ENCODE measurements around the gene ZNF774. TPM values are rescaled to one million over a fixed set of nuclear protein-coding genes. Genes with fewer than 3 reads are reported as not detected.

The ZNF774 gene
- total RNA-seq, 4 donors from 2014 or later: 0.66 to 2.9 (median 1.2) TPM

DNA sequence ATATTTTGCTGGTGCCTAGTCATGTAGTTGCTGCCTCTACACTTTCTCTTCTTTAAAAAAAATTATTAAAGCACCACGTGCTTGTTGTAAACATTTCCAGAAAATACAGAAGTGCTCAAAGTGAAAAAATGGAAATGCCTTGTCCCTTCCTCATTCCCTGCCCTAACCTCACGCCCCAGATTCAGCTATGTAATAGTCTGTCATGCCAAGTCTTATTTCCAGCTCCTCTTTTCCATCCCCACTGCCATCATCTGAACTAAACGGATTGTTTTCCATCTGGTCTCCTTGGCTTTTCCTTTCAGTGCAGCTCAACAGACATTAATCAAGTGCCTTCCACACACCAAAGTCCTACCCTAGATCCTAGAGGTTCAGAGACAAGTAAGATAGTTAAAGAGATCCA, 15.5 kb downstream of the ZNF774 start:
- H3K9me3 ChIP-seq: no peaks in the 10 kb centered on the region
- WGBS, 2 donors: 3 to 12% methylated on average over 3 of the region's 3 CpGs
- H3K4me1 ChIP-seq: peaks cover 0 to 20% (median 15%) of the 10 kb centered on the region in 4 donors
- H3K4me3 ChIP-seq: no peak overlapping the region
- peak overlapping the region in 3 of 4 donors; percentile 26 to 75 (median 71) for H3K27ac ChIP-seq
- H3K27me3 ChIP-seq: no peaks in the 10 kb centered on the region
- DNase-seq (ENCODE audit: low spot score in 2 of 2): no peak
- TF ChIP-seq EP300 (IDR thresholded peaks at IDR 0.05): peak in 1 of 2 donors; percentile 53
- TF ChIP-seq, protein P1, sequence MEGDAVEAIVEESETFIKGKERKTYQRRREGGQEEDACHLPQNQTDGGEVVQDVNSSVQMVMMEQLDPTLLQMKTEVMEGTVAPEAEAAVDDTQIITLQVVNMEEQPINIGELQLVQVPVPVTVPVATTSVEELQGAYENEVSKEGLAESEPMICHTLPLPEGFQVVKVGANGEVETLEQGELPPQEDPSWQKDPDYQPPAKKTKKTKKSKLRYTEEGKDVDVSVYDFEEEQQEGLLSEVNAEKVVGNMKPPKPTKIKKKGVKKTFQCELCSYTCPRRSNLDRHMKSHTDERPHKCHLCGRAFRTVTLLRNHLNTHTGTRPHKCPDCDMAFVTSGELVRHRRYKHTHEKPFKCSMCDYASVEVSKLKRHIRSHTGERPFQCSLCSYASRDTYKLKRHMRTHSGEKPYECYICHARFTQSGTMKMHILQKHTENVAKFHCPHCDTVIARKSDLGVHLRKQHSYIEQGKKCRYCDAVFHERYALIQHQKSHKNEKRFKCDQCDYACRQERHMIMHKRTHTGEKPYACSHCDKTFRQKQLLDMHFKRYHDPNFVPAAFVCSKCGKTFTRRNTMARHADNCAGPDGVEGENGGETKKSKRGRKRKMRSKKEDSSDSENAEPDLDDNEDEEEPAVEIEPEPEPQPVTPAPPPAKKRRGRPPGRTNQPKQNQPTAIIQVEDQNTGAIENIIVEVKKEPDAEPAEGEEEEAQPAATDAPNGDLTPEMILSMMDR (IDR thresholded peaks at IDR 0.05): no peak
- H3K36me3 ChIP-seq: no peaks in the 10 kb centered on the region

DNA sequence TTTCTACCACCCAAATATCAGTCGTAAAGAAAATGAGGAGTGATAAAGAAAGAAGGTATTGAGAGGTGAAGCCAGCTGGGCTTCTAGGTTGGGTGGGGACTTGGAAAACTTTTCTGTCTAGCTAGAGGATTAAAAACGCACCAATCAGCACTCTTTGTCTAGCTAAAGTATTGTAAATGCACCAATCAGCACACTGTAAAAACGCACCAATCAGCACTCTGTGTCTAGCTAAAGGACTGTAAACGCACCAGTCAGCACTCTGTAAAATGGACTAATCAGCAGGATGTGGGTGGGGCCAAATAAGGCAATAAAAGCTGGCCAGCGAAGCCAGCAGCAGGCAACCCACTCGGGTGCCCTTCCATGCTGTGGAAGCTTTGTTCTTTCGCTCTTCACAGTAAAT, 23.0 kb downstream of the ZNF774 start:
- H3K36me3 ChIP-seq: no peaks in the 10 kb centered on the region
- no peaks in the 10 kb centered on the region for H3K27me3 ChIP-seq
- no peaks in the 10 kb centered on the region for H3K4me1 ChIP-seq
- no peak overlapping the region for H3K27ac ChIP-seq
- TF ChIP-seq POLR2A (IDR thresholded peaks at IDR 0.05) (no peak), EP300 (IDR thresholded peaks at IDR 0.05) (no peak)
- TF ChIP-seq, protein P1 (IDR thresholded peaks at IDR 0.05): no peak
- H3K9me3 ChIP-seq: peaks cover 0 to 14% (median 0%) of the 10 kb centered on the region in 4 donors
- DNase-seq (ENCODE audit: low spot score in 2 of 2): no peak
- H3K4me3 ChIP-seq: no peak overlapping the region
- WGBS, 2 donors: 93 to 94% methylated on average over 7 of the region's 7 CpGs

DNA sequence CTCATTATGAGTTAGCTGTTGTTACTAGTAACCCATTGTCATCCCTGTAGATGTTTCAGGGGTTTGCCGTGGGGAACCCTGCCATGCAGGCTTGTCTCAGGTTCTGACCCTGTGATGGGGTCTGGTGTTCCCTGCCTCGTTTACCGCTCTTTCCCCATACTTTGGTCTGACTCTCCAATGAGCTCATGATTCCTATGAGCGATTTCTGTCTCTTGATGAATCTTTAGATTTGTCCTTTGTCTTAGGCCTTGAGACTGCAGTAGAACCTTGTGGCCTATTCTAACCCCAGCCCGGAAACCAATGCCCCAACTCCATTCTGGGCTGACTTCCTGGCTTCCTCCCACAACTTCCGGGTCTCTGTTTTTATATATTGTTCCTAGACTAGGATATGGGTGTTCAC, 24.7 kb downstream of the ZNF774 start:
- Histone ChIP-seq H3K9me3 (peaks cover 0 to 15% (median 0%) of the 10 kb centered on the region in 4 donors), H3K4me1 (no peaks in the 10 kb centered on the region), H3K36me3 (no peaks in the 10 kb centered on the region), H3K27ac (no peak overlapping the region), H3K27me3 (no peaks in the 10 kb centered on the region), H3K4me3 (no peak overlapping the region)
- no peak for DNase-seq (ENCODE audit: low spot score in 2 of 2)
- TF ChIP-seq EP300 (IDR thresholded peaks at IDR 0.05): no peak
- TF ChIP-seq, protein P1 (IDR thresholded peaks at IDR 0.05): no peak
- TF ChIP-seq POLR2A (IDR thresholded peaks at IDR 0.05): no peak
- 70% methylated on average over 6 of the region's 6 CpGs for WGBS, 2 donors

DNA sequence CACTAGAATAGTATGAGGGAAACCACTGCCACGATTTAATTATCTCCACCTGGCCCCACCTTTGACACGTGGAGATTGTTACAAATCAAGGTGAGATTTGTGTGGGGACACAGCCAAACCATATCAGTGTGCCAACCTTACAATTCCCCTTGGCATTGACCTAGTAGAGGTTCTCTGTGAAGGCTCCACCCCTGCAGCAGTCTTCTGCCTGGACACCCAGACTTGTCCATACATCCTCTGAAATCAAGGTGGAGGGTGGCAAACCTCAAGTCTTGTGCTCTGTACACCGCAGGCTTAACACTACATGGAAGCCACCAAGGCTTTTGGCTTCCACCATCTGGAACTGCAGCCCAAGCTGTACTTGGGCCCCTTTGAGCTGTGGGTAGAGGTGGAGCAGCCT, 27.2 kb downstream of the ZNF774 start:
- Histone ChIP-seq H3K4me3 (no peak overlapping the region), H3K27me3 (no peaks in the 10 kb centered on the region), H3K36me3 (no peaks in the 10 kb centered on the region), H3K4me1 (no peaks in the 10 kb centered on the region), H3K9me3 (peaks cover 0 to 15% (median 0%) of the 10 kb centered on the region in 4 donors), H3K27ac (no peak overlapping the region)
- DNase-seq (ENCODE audit: low spot score in 2 of 2): no peak
- no peak for TF ChIP-seq EP300 (IDR thresholded peaks at IDR 0.05)
- TF ChIP-seq, protein P1 (IDR thresholded peaks at IDR 0.05): no peak
- TF ChIP-seq POLR2A (IDR thresholded peaks at IDR 0.05): no peak
- WGBS, 2 donors: 89 to 92% methylated on average over 3 of the region's 3 CpGs

DNA sequence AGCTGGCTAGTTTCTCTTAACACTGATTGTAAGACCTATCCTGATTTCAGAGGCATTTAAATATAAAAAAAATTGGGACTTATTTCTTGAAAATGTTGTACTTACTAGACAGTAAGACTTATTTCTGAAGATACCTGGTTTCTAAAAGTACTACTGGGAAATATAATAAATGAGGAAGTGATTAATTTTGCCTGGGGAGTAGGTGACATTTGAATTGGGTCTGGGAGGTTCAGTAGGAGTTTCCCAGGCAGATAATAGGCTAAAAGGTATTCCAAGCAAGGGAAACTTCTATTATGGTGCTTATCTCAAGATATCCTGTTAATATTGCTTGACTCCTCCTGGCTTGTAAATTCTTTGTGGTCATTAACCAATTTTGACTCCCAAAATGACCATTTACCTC, 29.4 kb downstream of the ZNF774 start:
- no peaks in the 10 kb centered on the region for H3K4me1 ChIP-seq
- no peak overlapping the region for H3K27ac ChIP-seq
- peaks cover 0 to 15% (median 0%) of the 10 kb centered on the region in 4 donors for H3K9me3 ChIP-seq
- H3K27me3 ChIP-seq: no peaks in the 10 kb centered on the region
- no peak overlapping the region for H3K4me3 ChIP-seq
- H3K36me3 ChIP-seq: no peaks in the 10 kb centered on the region
- no peak for DNase-seq (ENCODE audit: low spot score in 2 of 2)
- TF ChIP-seq EP300 (IDR thresholded peaks at IDR 0.05) (no peak), POLR2A (IDR thresholded peaks at IDR 0.05) (no peak)

DNA sequence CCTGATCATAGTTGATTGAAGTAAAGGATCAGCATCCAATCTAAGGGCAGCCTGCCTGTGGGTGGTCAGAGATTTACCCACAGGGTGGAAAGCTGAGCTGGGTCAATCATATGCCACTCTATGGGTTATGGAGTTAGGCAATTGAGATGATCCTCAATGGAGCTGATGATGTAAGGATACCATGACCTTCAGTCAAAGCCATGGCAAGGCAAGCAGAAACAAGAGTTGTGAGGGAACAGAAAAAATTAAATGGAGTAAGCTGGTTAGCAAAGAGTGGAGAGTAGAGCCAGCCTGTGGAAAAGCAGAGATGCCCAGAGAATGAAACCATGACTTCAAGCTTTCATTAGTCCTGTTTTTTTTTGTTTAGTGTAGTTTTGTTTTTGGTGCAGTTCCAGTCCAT, 30.2 kb downstream of the ZNF774 start:
- Histone ChIP-seq H3K9me3 (peaks cover 0 to 15% (median 0%) of the 10 kb centered on the region in 4 donors), H3K4me1 (peaks cover 0 to under 1% (median 0%) of the 10 kb centered on the region in 4 donors), H3K4me3 (no peak overlapping the region), H3K27me3 (no peaks in the 10 kb centered on the region), H3K27ac (no peak overlapping the region), H3K36me3 (no peaks in the 10 kb centered on the region)
- no peak for DNase-seq (ENCODE audit: low spot score in 2 of 2)
- TF ChIP-seq EP300 (IDR thresholded peaks at IDR 0.05) (no peak), POLR2A (IDR thresholded peaks at IDR 0.05) (no peak)
- TF ChIP-seq, protein P1 (IDR thresholded peaks at IDR 0.05): no peak
